AG09319 (cell line): ENCODE measurements around the gene WBP1L.
"Not testable (repeated sequence)": the region's sequence is repeated elsewhere in the genome, so short reads cannot be mapped to it uniquely, and the experiment has no call there.

Source experiments
- DNase-seq: peaks from one replicate; pipeline ENCODE4 v3.0.0-alpha.2; 2010; ENCODE audit warnings: low read depth; ENCODE audit errors: extremely low read depth
- CTCF ChIP-seq: IDR thresholded peaks from 2 replicates; pipeline ENCODE4 v1.5.1; 2011; ENCODE audit warnings: low read depth, mild to moderate bottlenecking, inconsistent platforms, low read length, moderate library complexity

WBP1L gene

GRCh38 chr10:102738692-102739121, 5.0 kb upstream of the WBP1L start:
- TF ChIP-seq CTCF: no peak

GRCh38 chr10:102740229-102740628, 3.5 kb upstream of the WBP1L start:
- no peak for TF ChIP-seq CTCF
- no peak for DNase-seq

More at GRCh38 chr10:102738692-102739121, 5.0 kb upstream of the WBP1L start:
- DNase-seq: no peak

GRCh38 chr10:102741726-102742237, 2.0 kb upstream of the WBP1L start:
- DNase-seq: no peak
- TF ChIP-seq CTCF: no peak

GRCh38 chr10:102742313-102742712, 1.4 kb upstream of the WBP1L start:
- not testable (repeated sequence) for DNase-seq

- no peak for TF ChIP-seq CTCF
Measured at GRCh38 chr10:102743078-102743587, 615 bp upstream of the WBP1L start.

GRCh38 chr10:102744374-102745051, 765 bp downstream of the WBP1L start:
- DNase-seq: no peak
- no peak for TF ChIP-seq CTCF

More at GRCh38 chr10:102743078-102743587, 615 bp upstream of the WBP1L start:
- DNase-seq: no peak

GRCh38 chr10:102745157-102745556, 1.4 kb downstream of the WBP1L start:
- no peak for TF ChIP-seq CTCF
- DNase-seq: no peak
